Activated T-cell treated with anti-CD3 and anti-CD28 coated beads for 4 hours (primary cell): Measurements from ENCODE around the gene DHX8.

Source experiments
- DNase-seq: peaks from one replicate; pipeline ENCODE4 v3.0.0-alpha.2; 2020

The DHX8 gene

GRCh38 chr17:43528319-43528987 lies 44.7 kb downstream of the DHX8 start:
- DNase-seq = no peak

- no peak for DNase-seq
Observed at GRCh38 chr17:43528988-43529814, 45.4 kb downstream of the DHX8 start.

GRCh38 chr17:43529947-43530287 lies 46.1 kb downstream of the DHX8 start:
- no peak for DNase-seq

- no peak for DNase-seq
Observed at GRCh38 chr17:43530288-43531081, 46.7 kb downstream of the DHX8 start.

GRCh38 chr17:43531082-43531378 lies 47.3 kb downstream of the DHX8 start:
- no peak for DNase-seq

- no peak for DNase-seq
Observed at GRCh38 chr17:43531955-43532354, 48.2 kb downstream of the DHX8 start.

GRCh38 chr17:43532581-43532980 lies 48.8 kb downstream of the DHX8 start:
- DNase-seq = no peak

GRCh38 chr17:43533699-43534098 lies 49.9 kb downstream of the DHX8 start:
- no peak for DNase-seq

GRCh38 chr17:43534909-43535308 lies 51.1 kb downstream of the DHX8 start:
- DNase-seq = no peak

- DNase-seq = no peak
Observed at GRCh38 chr17:43536236-43536992, 52.6 kb downstream of the DHX8 start.

GRCh38 chr17:43540821-43541674 lies 57.3 kb downstream of the DHX8 start:
- DNase-seq = no peak

GRCh38 chr17:43542859-43543258 lies 59.1 kb downstream of the DHX8 start:
- DNase-seq = no peak

GRCh38 chr17:43543300-43543699 lies 59.5 kb downstream of the DHX8 start:
- no peak for DNase-seq

- no peak for DNase-seq
Observed at GRCh38 chr17:43543771-43544575, 60.2 kb downstream of the DHX8 start.

- peak; percentile 1 for DNase-seq
Observed at GRCh38 chr17:43545383-43545632, 61.5 kb downstream of the DHX8 start.

GRCh38 chr17:43546319-43547188 lies 62.8 kb downstream of the DHX8 start, which contains the start of gene ETV4:
Gene ETV4 (minus strand): TSS chr17:43546340. CDS start chr17:43545617, 723 bp downstream.
- peak; percentile 83 for DNase-seq

- no peak for DNase-seq
Observed at GRCh38 chr17:43547189-43547550, 63.4 kb downstream of the DHX8 start.

GRCh38 chr17:43547659-43548256 lies 64.0 kb downstream of the DHX8 start:
- no peak for DNase-seq

- no peak for DNase-seq
Observed at GRCh38 chr17:43548689-43549379, 65.1 kb downstream of the DHX8 start.
